ACC112 (cell line): ENCODE results near the gene PTPRG.
"Not testable (repeated sequence)": the region's sequence is repeated elsewhere in the genome, so short reads cannot be mapped to it uniquely, and the experiment has no call there.

Source experiments
- H2AFZ ChIP-seq: fragments of 200-600 bp; sonication (generic); one replicate; pipeline ENCODE4 v1.6.0; 2017; ENCODE audit warnings: antibody characterized with exemption, low read length; ENCODE audit not compliant: unreplicated experiment
- H3K27ac ChIP-seq: fragments of 200-600 bp; sonication (generic); 2 replicates; pipeline ENCODE4 v1.5.1; 2014; ENCODE audit warnings: low read depth, mild to moderate bottlenecking, antibody characterized with exemption, low read length, moderate library complexity
- H3K27me3 ChIP-seq: fragments of 200-600 bp; sonication (generic); 2 replicates; pipeline ENCODE4 v1.6.1; 2014; ENCODE audit warnings: mild to moderate bottlenecking, antibody characterized with exemption, low read length, moderate library complexity, mixed read lengths; ENCODE audit not compliant: insufficient read depth
- H3K36me3 ChIP-seq: fragments of 200-600 bp; sonication (generic); 2 replicates; pipeline ENCODE4 v1.6.1; 2016; ENCODE audit warnings: mild to moderate bottlenecking, antibody characterized with exemption, low read length, moderate library complexity, mixed read lengths; ENCODE audit not compliant: insufficient read depth
- H3K4me1 ChIP-seq: fragments of 200-600 bp; sonication (generic); one replicate; pipeline ENCODE4 v1.6.1; 2016; ENCODE audit warnings: low read length, mixed read lengths; ENCODE audit not compliant: insufficient read depth, unreplicated experiment, control insufficient read depth
- H3K4me3 ChIP-seq: fragments of 200-600 bp; sonication (generic); 2 replicates; pipeline ENCODE4 v1.5.1; 2014; ENCODE audit warnings: mild to moderate bottlenecking, low read depth, low read length
- H3K79me2 ChIP-seq: fragments of 200-600 bp; sonication (generic); one replicate; pipeline ENCODE4 v1.6.0; 2016; ENCODE audit warnings: low read length; ENCODE audit not compliant: control insufficient read depth, unreplicated experiment, insufficient read depth

The PTPRG gene

DNA sequence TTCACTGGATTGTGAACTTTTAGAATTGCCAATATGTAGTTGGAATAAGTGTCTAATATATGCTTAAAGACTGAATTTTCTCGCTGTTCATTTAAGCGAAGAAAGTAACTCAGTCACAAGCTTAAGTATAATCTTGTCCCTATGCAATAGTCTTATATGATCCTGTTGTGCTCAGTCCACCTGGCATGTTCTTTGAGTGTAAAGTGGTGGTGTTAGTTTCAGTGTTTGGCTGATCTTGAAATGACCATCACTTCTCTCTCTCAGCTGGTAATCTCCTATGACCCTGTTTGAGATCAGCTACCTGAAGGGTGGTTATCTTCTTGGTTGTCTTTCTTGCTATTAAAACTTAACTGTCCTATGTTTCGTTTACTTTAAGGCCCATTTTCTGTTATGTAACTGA, 197.5 kb downstream of the PTPRG start:
- no peaks in the 10 kb centered on the region for H3K36me3 ChIP-seq
- no peaks in the 10 kb centered on the region for H3K27me3 ChIP-seq
- H3K27ac ChIP-seq, result no peak overlapping the region
- H2AFZ ChIP-seq, result no peak overlapping the region
- H3K79me2 ChIP-seq, result no peaks in the 10 kb centered on the region
- no peaks in the 10 kb centered on the region for H3K4me1 ChIP-seq
- H3K4me3 ChIP-seq, result no peak overlapping the region

DNA sequence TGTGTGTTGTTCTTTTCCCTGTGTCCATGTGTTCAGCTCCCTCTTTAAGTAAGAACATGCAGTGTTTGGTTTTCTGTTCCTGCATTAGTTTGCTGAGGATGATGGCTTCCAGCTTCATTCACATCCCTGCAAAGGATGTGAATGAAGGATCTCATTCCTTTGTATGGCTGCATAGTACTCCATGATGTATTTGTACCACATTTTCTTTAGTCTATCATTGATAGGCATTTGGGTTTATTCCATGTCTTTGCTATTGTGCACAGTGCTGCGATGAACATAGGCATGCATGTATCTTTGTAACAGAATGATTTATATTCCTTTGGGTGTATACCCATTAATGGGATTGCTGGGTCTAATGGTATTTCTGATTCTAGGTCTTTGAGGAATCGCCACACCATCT, 199.4 kb downstream of the PTPRG start:
- H3K36me3 ChIP-seq, H3K4me1 ChIP-seq, H3K79me2 ChIP-seq, H3K27ac ChIP-seq, H2AFZ ChIP-seq, H3K4me3 ChIP-seq, H3K27me3 ChIP-seq: not testable (repeated sequence)

DNA sequence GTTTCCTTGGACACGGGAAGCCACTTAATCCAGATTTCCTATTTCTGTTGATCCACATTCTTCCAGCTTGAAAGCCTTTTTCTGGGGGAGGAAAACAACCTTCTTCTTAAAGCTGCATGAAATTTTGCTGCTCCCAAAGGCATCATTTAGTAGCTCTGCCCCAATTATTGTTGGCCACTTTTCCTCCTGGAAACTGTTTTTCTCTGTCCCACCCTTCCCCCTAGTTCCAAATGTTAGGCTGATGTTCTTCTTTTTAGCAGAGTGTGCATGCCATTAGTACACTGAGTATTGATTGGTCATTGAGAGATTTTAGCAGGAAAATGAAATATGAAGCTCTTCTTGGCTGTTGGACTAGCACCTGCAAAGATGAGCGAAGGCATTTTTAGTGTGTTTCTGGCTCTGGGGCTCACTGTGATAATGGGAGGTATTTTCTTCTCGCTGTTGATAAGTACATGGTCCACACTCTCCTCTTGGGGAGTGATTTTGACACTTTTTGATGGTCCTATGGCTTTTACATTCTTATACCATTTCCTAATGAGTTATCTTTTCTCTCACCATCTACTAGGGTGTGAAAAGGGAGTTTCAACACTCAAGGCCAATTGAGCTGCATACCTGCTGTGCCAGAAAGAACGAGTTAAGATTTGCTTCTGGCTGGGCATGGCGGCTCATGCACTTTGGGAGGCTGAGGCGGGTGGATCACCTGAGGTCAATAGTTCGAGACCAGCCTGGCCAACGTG, 200.5 kb downstream of the PTPRG start:
- no peaks in the 10 kb centered on the region for H3K27me3 ChIP-seq
- no peak overlapping the region for H3K4me3 ChIP-seq
- H3K4me1 ChIP-seq, result no peaks in the 10 kb centered on the region
- H3K79me2 ChIP-seq, result no peaks in the 10 kb centered on the region
- no peaks in the 10 kb centered on the region for H3K36me3 ChIP-seq
- H3K27ac ChIP-seq, result no peak overlapping the region
- no peak overlapping the region for H2AFZ ChIP-seq

DNA sequence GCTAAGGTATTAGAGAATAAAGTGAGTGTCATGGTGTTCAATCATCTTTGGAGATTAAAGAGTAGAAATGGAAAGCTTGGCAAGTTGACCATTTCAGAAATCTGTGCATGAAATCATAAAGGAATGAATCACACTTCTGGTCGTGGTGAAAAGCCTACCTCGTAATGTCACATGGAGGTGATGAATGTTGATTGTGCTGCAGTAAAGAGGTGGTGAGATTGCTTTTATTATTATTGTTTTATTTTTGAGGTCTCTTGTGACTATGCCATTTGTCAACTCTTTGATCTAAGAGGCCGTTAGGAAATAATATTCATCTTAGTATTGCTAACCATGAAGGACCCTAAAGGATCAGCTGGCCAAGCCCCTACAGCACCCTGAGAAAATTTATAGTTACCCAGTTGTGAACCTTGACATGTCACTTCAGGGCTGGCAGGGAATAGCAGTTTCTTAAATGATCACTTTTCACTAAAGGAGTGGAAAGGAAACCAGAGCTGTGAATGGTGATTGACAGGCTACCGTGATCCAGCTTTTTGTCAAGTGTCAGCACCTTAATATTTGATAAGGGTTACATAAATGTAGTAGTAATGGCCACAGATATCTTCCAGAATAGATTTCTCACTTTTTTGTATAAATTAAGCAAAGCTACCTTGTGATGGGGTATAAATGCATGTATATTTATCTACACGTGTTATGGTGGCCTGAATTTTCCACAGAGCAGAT, 203.9 kb downstream of the PTPRG start:
- Histone ChIP-seq H3K4me3 (no peak overlapping the region), H2AFZ (no peak overlapping the region), H3K27ac (no peak overlapping the region), H3K27me3 (no peaks in the 10 kb centered on the region), H3K79me2 (no peaks in the 10 kb centered on the region), H3K36me3 (no peaks in the 10 kb centered on the region), H3K4me1 (peaks cover 6% of the 10 kb centered on the region)

DNA sequence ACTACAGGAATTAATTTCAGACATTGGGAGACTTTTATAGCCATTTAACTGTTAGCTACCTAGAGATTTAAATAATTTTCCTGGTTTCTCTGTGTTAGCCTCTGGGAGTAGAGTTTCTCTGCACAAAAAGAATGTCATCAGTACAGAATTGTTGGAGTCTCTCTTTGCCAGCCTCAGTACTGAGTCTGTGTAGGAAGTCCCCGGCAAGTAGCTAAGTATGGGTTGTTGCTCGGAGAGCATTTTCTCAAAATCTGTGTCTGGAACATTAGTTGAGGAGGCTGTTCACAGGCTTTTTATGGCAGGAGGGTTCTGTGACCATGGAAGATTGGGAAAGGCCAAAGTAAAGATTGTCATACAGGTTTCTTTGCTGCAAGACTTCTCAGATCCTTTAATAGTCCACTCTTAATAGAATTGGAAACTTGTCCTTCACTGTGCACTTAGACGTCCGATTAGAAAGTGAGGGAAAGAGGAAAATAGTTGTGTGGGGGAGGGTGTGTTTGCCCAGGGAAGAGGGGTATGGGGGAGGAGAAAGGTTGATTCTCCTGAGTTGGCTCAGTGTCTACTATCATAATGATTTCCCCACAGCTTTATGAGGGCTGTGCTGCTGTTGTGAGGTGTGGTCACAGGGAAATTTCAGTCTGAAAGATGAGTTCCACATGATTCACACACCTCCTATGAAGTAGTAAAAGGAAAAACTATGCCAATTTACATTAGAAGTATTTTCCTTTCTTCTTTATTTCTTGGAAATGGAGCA, 207.1 kb downstream of the PTPRG start:
- no peaks in the 10 kb centered on the region for H3K27me3 ChIP-seq
- no peak overlapping the region for H3K4me3 ChIP-seq
- peaks cover 17% of the 10 kb centered on the region for H3K4me1 ChIP-seq
- no peaks in the 10 kb centered on the region for H3K79me2 ChIP-seq
- H2AFZ ChIP-seq, result no peak overlapping the region
- no peak overlapping the region for H3K27ac ChIP-seq
- H3K36me3 ChIP-seq, result no peaks in the 10 kb centered on the region

DNA sequence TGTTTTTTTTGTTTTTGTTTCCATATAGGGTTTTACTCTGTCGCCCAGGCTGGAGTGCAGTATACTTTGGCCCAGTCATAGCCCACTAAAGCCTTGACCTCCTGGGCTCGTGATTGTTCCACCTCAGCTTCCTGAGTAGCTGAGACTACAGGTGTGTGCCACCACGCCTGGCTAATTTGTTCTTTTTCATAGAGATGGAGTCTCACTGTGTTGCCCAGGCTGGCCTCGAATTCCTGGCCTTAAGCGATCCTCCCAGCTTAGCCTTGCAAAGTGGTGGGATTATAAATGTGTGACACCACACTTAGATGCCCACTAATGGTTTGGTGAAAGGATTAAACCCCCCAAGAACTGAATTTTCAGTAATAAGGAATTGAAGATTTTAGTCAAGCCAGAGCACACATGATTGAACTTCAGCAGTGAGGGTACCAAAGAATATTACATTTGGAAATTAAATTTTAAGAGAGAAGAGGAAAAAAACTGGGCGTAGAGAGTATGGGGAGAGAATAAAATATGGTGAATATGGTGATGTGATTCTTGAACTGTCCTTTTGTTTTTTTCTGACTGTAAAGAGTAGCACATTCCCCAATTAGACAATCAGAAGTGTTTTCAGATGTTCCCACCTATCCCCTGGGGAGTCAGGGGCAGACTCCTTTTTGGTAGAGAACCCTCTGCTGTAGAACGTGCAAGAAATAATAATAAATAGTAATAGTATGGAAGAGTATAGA, 208.1 kb downstream of the PTPRG start:
- Histone ChIP-seq H3K27me3 (no peaks in the 10 kb centered on the region), H2AFZ (no peak overlapping the region), H3K79me2 (no peaks in the 10 kb centered on the region), H3K27ac (no peak overlapping the region), H3K36me3 (no peaks in the 10 kb centered on the region), H3K4me1 (peaks cover 17% of the 10 kb centered on the region), H3K4me3 (no peak overlapping the region)

DNA sequence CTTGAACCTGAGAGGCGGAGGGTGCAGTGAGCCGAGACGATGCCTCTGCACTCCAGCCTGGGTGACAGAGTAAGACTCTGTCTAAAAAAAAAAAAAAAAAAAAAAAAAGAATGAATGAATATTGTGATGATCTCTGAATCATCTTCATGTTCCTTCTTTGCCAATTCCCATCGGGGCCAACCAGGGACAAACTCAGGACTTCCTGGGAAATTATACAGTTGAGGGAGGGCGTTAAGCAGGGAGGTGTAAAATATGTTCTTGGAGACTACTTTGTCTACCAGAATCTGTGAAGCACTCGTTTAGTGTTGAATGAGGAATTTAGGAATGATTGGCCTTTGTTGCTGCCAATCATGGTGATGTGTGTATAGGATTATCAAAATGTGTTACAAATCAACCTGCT, 210.6 kb downstream of the PTPRG start:
- H3K79me2 ChIP-seq, result no peaks in the 10 kb centered on the region
- H3K27me3 ChIP-seq, result no peaks in the 10 kb centered on the region
- no peaks in the 10 kb centered on the region for H3K36me3 ChIP-seq
- peaks cover 17% of the 10 kb centered on the region for H3K4me1 ChIP-seq
- no peak overlapping the region for H3K4me3 ChIP-seq
- H3K27ac ChIP-seq, result no peak overlapping the region
- H2AFZ ChIP-seq, result no peak overlapping the region

DNA sequence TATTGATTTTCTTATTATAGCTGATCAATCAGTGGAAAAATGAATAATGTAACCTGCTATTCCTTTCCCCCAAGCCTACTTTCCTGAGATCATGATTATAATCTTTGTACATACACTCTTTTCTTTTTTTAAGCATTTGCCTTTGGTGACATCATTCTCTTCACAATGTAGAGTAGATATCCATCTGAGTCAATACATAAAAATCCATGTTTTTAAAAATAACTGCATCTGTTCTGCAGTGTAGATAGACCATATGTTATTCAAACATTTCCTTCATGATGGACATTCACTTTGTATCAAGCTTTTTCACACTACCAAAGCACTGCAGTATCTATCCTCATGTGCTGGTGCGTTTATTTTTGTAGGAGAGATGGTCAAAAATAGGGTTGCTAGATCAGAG, 211.1 kb downstream of the PTPRG start:
- Histone ChIP-seq H3K27me3 (no peaks in the 10 kb centered on the region), H2AFZ (no peak overlapping the region), H3K27ac (no peak overlapping the region), H3K36me3 (no peaks in the 10 kb centered on the region), H3K4me3 (no peak overlapping the region), H3K79me2 (no peaks in the 10 kb centered on the region), H3K4me1 (peaks cover 17% of the 10 kb centered on the region)

DNA sequence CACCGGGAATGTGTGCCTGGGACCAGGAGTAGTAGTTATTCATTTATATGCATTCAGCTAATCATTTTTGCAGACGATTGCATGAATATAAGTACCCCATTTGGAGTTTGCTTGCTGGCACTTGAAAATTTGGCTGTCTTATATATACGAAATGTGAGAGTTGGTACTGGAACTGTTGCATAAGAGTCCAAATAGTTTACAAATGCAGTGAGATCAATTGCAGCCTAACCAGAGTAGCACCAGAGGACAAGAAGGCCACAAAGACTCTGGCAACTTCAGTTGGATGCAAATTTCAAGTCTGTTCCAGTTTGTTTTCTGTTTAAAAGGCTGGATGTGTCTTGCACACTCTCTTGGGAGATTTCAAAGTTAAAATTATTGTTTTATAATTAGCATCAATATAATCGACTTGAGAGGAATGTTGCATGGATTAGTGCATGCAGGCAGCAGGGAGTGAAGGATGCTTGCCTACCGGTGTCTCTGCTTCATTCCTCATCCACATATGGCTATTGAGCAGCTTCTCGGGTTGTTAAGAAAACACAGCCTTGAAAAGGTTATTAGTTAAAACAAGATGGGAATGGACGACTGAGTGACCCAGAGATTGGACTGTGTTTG, 213.0 kb downstream of the PTPRG start:
- Histone ChIP-seq H3K4me1 (peaks cover 11% of the 10 kb centered on the region), H3K79me2 (no peaks in the 10 kb centered on the region), H2AFZ (no peak overlapping the region), H3K27me3 (no peaks in the 10 kb centered on the region), H3K36me3 (no peaks in the 10 kb centered on the region), H3K4me3 (no peak overlapping the region), H3K27ac (no peak overlapping the region)

DNA sequence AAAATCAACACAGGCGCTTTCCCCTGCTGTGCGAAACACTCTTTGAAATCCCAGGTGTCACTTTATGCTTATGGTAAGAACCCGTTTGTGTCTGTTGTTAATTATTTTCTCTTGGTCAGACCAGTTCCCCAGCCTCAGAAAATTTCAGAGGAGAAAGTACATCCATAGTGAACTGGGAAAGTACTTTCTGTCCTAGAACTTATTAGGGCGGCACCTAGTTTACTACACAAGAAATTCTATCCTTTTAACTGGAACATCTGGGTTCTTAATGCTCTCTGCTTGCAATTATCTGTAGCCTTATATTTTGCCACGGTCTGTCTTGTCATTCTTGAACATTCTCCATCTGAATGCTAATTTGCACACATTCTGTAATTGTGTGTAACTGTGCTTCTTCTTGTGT, 215.0 kb downstream of the PTPRG start:
- H3K4me3 ChIP-seq, result no peak overlapping the region
- no peaks in the 10 kb centered on the region for H3K79me2 ChIP-seq
- no peaks in the 10 kb centered on the region for H3K27me3 ChIP-seq
- H3K27ac ChIP-seq, result no peak overlapping the region
- no peaks in the 10 kb centered on the region for H3K36me3 ChIP-seq
- peaks cover 10% of the 10 kb centered on the region for H3K4me1 ChIP-seq
- no peak overlapping the region for H2AFZ ChIP-seq
